Caco-2 (cell line): ENCODE measurements around the gene MOB1B. TPM values are rescaled to one million over a fixed set of nuclear protein-coding genes. Genes with fewer than 3 reads are reported as not detected.

Experiments
- BruUV-seq: library from RNA; stranded (reverse); fragments of 400-500 nt; replicated peaks from 2 replicates; lab custom pipeline; 2021; lab: Mats Ljungman, UMichigan
- CTCF ChIA-PET: fragments of 300-600 bp; sonication (Branson Sonifier 250); formaldehyde crosslinking; loops from one replicate; lab custom pipeline; 2022; ENCODE audit warnings: antibody characterized with exemption; lab: Charles Lee
- POLR2A ChIA-PET: fragments of 300-600 bp; sonication (Branson Sonifier 250); formaldehyde crosslinking; loops from one replicate; lab custom pipeline; 2022; ENCODE audit warnings: antibody characterized with exemption; lab: Charles Lee
- DNase-seq, 2 experiments: peaks; one replicate each; pipeline versions ENCODE4 v3.0.0 to v3.0.0-alpha.2; 2020 to 2022
- H3K27me3 ChIP-seq: replicated peaks from 2 replicates; pipeline ENCODE4 v1.6.0; 2011; ENCODE audit warnings: low read length; ENCODE audit not compliant: control insufficient read depth, insufficient read depth
- H3K36me3 ChIP-seq: 2 replicates; pipeline ENCODE4 v1.5.1; 2011; ENCODE audit warnings: low read length; ENCODE audit not compliant: control insufficient read depth, insufficient read depth
- H3K4me1 ChIP-seq: fragments of 250-450 bp; sonication (Bioruptor Pico); 2 replicates; pipeline ENCODE4 v1.5.1; 2020; ENCODE audit warnings: mild to moderate bottlenecking
- H3K4me3 ChIP-seq: 2 replicates; pipeline ENCODE4 v1.5.1; 2011; ENCODE audit warnings: low read depth, mild to moderate bottlenecking, control low read depth, low read length
- H3K9me3 ChIP-seq: fragments of 250-450 bp; sonication (Bioruptor Pico); 2 replicates; pipeline ENCODE4 v1.5.1; 2020; ENCODE audit warnings: mild to moderate bottlenecking, moderate library complexity
- H3K27ac Mint-ChIP-seq: one replicate; pipeline ENCODE4 v1.8.0; 2022; ENCODE audit warnings: mixed read lengths; ENCODE audit not compliant: unreplicated experiment
- H3K27me3 Mint-ChIP-seq: one replicate; pipeline ENCODE4 v1.8.0; 2022; ENCODE audit warnings: mixed read lengths; ENCODE audit not compliant: insufficient read depth, unreplicated experiment
- H3K36me3 Mint-ChIP-seq: one replicate; pipeline ENCODE4 v1.8.0; 2022; ENCODE audit warnings: mild to moderate bottlenecking, mixed read lengths; ENCODE audit not compliant: insufficient read depth, unreplicated experiment
- H3K4me1 Mint-ChIP-seq: one replicate; pipeline ENCODE4 v1.8.0; 2022; ENCODE audit warnings: low read depth, mixed read lengths; ENCODE audit not compliant: unreplicated experiment
- H3K4me3 Mint-ChIP-seq: one replicate; pipeline ENCODE4 v1.8.0; 2022; ENCODE audit warnings: mild to moderate bottlenecking, moderate library complexity, mixed read lengths; ENCODE audit not compliant: unreplicated experiment
- H3K9me3 Mint-ChIP-seq: one replicate; pipeline ENCODE4 v1.8.0; 2022; ENCODE audit warnings: mixed read lengths; ENCODE audit not compliant: unreplicated experiment
- intact Hi-C: fragments of 100-400 bp; cut with micrococcal nuclease; formaldehyde crosslinking; loops from one replicate; pipeline ENCODE4 v1.10.0; 2022; ENCODE audit not compliant: unreplicated experiment
- total RNA-seq: library from RNA; stranded (reverse); gene quantifications from 2 replicates; pipeline ENCODE4 v1.2.3, GENCODE V29; 2022
- TF ChIP-seq, protein P1 (sequence below), 2 experiments: fragments of 200-600 bp in 1 of 2; IDR thresholded peaks; 1 replicate in 1 of 2; 2 replicates in 1 of 2; pipeline versions ENCODE4 v1.5.1 to v1.8.0; 2011 to 2022; ENCODE audit warnings: antibody characterized with exemption in 1 of 2, control low read depth in 1 of 2, inconsistent platforms in 1 of 2, low read depth in 1 of 2, low read length in 1 of 2, mild to moderate bottlenecking in 1 of 2, moderate library complexity in 1 of 2; ENCODE audit not compliant: insufficient read depth in 1 of 2, severe bottlenecking in 1 of 2, unreplicated experiment in 1 of 2

MOB1B gene
- total RNA-seq, 1 experiment from 2014 or later, result 23.6 TPM

DNA sequence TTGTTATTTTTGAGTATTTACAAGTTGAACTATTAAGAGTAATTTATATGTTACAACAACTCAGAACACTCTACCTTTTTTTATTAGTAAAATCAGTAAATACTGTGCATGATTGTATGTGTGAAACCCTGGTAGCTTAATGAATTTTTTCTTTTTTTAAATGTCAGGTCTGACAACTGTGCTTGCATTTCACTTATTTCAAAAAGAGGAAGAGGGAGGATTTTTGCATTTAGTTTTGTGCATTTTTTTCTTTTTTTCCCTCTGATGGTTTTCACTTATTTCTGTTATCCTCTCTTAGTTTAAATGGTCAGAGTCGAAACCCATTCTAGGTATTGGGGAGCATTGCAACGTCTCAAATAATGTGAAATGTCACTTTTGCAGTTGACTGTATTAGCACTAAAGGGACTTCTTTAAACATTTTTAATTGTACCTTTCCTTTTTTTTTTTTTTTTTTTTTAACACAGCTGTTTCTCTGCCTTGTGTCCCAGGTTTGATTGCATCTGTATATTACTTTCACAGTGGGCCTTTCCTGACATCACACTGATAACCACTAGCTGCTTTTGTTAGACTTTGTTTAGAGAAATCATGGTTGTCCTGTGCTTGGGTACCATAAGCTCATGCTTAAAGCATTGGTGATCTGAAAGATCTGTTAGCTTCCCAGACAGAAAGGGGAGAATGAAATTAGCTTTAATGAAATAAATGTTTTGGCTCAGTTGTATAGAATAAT is 28.5 kb downstream of the MOB1B start:
- BruUV-seq, result no TSS peak
- H3K27me3 ChIP-seq, result no peaks in the 10 kb centered on the region
- no peak for DNase-seq
- peaks cover 8% of the 10 kb centered on the region for H3K4me1 Mint-ChIP-seq
- H3K4me3 ChIP-seq, result no peak overlapping the region
- ChIA-PET POLR2A (no interaction called here), CTCF (no interaction called here)
- H3K9me3 ChIP-seq, result no peaks in the 10 kb centered on the region
- TF ChIP-seq, protein P1, sequence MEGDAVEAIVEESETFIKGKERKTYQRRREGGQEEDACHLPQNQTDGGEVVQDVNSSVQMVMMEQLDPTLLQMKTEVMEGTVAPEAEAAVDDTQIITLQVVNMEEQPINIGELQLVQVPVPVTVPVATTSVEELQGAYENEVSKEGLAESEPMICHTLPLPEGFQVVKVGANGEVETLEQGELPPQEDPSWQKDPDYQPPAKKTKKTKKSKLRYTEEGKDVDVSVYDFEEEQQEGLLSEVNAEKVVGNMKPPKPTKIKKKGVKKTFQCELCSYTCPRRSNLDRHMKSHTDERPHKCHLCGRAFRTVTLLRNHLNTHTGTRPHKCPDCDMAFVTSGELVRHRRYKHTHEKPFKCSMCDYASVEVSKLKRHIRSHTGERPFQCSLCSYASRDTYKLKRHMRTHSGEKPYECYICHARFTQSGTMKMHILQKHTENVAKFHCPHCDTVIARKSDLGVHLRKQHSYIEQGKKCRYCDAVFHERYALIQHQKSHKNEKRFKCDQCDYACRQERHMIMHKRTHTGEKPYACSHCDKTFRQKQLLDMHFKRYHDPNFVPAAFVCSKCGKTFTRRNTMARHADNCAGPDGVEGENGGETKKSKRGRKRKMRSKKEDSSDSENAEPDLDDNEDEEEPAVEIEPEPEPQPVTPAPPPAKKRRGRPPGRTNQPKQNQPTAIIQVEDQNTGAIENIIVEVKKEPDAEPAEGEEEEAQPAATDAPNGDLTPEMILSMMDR (IDR thresholded peaks at IDR 0.05; ENCODE audit: insufficient read depth in 1 of 2, low read depth in 1 of 2, low read length in 1 of 2, severe bottlenecking in 1 of 2, unreplicated experiment in 1 of 2), result no peak
- H3K36me3 Mint-ChIP-seq, result no peaks in the 10 kb centered on the region
- no peak overlapping the region for H3K27ac Mint-ChIP-seq
- H3K4me1 ChIP-seq, result no peaks in the 10 kb centered on the region
- no peaks in the 10 kb centered on the region for H3K9me3 Mint-ChIP-seq
- H3K27me3 Mint-ChIP-seq, result no peaks in the 10 kb centered on the region
- no peaks in the 10 kb centered on the region for H3K36me3 ChIP-seq
- intact Hi-C loops, result no loop called here
- H3K4me3 Mint-ChIP-seq, result no peak overlapping the region

DNA sequence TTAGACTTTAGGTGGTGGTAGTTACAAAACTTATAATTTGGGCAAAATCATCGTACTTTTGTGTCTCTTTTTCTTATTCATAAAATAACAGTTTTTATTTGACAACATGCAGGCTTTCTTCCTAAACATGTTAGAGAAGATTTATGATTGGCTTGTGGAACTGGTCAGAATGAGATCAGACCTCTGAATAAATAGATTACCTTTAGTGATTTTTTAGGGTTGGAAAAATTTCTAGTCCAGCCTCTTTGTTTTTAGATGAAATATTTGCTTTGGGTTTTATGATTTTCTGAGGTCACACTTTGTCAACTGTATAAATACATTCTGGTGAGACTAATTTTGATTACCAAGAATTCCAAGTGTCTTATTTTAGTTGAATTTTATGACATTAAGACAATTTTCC is 29.2 kb downstream of the MOB1B start:
- Histone ChIP-seq H3K27me3 (no peaks in the 10 kb centered on the region), H3K4me1 (no peaks in the 10 kb centered on the region), H3K36me3 (no peaks in the 10 kb centered on the region), H3K4me3 (no peak overlapping the region), H3K9me3 (no peaks in the 10 kb centered on the region)
- TF ChIP-seq, protein P1 (IDR thresholded peaks at IDR 0.05; ENCODE audit: insufficient read depth in 1 of 2, low read depth in 1 of 2, low read length in 1 of 2, severe bottlenecking in 1 of 2, unreplicated experiment in 1 of 2), result no peak
- CTCF ChIA-PET, result no interaction called here
- Mint-ChIP-seq H3K36me3 (no peaks in the 10 kb centered on the region), H3K27ac (no peak overlapping the region), H3K27me3 (no peaks in the 10 kb centered on the region), H3K4me1 (peaks cover 8% of the 10 kb centered on the region), H3K9me3 (no peaks in the 10 kb centered on the region), H3K4me3 (no peak overlapping the region)
- POLR2A ChIA-PET, result no interaction called here
- intact Hi-C loops, result no loop called here
- no TSS peak for BruUV-seq
- DNase-seq, result no peak

DNA sequence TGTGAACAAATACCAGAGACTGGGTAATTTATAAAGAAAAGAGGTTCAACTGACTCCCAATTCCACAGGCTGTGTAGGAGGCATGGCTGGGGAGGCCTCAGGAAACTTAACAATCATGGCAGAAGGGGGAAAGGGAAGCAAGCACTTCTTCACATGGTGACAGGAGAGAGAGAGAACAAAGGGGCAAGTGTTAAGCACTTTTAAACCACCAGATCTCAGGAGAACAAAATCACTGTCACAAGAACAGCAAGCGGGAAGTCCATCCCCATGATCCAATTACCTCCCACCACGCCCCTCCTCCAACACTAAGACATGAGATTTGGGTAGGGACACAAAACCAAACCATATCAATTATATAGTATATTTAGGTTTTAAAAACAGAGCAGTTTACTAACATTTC is 30.8 kb downstream of the MOB1B start:
- POLR2A ChIA-PET, result no interaction called here
- Mint-ChIP-seq H3K27ac (no peak overlapping the region), H3K4me3 (no peak overlapping the region), H3K4me1 (peaks cover 2% of the 10 kb centered on the region), H3K9me3 (no peaks in the 10 kb centered on the region), H3K27me3 (no peaks in the 10 kb centered on the region), H3K36me3 (no peaks in the 10 kb centered on the region)
- TF ChIP-seq, protein P1 (IDR thresholded peaks at IDR 0.05; ENCODE audit: insufficient read depth in 1 of 2, low read depth in 1 of 2, low read length in 1 of 2, severe bottlenecking in 1 of 2, unreplicated experiment in 1 of 2), result no peak
- CTCF ChIA-PET, result no interaction called here
- H3K27me3 ChIP-seq, result no peaks in the 10 kb centered on the region
- intact Hi-C loops, result no loop called here
- DNase-seq, result no peak
- no peak overlapping the region for H3K4me3 ChIP-seq
- no peaks in the 10 kb centered on the region for H3K9me3 ChIP-seq
- no peaks in the 10 kb centered on the region for H3K4me1 ChIP-seq
- no peaks in the 10 kb centered on the region for H3K36me3 ChIP-seq
- BruUV-seq, result no TSS peak
